Measurements from ENCODE around the gene HTT.

HTT gene

DNA sequence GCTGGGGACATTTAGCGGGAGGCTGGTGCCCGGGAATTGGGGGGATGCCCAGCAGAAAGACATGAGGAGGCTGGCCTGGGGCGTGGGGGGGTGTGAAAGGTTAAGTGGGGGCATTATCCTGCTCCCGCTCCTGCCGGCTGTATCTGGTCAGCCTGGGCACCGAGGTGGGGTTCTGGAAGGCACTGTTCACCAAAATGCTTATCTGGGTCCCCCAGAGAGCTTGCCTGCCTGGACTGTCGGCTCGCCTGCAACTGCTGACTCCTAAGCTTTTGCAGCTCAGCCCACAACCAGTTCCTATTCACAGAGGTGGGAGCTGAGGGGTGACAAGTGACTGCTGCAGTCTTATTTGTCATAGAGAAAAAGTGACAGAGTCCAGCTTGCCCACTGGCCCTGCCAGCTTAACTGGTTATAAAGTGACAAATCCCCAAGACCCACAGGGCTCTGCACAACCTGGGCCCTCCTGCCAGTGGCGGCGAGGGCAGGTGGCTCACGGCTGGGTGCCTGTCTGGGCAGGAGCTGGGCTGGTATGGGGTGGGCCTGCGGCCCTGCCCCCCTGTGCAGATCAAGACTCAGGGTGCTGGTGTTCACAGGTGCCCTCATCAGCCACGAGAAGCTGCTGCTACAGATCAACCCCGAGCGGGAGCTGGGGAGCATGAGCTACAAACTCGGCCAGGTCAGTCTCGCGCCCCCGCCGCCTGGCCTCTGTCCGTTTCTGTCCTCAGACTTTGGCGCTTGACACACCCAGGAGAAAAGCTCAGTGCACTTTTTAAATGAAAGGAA, 150.8 kb downstream of the HTT start:
- no peak for DNase-seq

DNA sequence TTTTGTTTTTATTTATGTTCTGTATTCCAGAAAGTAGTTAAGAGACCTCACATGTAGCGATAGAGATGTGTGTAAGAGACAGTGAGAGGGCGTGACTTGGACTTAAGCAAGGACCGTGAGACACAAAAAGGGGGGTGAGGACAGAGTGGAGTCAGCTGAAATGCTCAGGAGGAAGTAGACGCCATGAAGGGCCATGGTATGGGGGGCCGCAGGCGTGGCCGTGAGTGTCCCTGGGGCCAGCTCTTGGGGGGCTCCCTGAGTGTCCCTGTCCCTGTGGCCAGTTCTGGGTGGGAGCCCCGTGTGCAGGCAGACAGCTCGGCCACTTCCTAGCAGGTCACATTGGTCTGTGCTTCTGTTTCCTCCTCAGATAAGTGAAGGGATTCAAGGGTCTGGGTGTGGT, 151.5 kb downstream of the HTT start:
- DNase-seq = no peak

DNA sequence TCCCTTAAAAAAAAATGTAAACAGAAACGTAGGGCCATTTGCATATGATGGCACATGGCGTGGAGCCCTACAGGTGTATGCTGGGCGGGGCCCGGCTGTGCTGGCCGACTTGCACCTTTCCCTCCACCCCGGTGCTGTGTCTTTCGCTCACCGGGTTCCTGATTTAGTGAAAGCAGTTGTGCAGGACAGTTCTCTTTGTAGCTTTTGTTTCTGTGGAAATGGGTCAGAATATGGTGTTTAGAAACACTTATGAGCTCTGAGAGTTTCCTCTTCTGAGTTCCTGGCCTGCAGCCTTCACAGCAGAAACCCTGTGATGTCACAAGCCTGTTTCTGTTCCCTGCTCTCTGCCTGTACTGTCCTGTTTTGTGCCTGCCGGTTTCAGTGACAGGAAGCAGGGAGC, 152.0 kb downstream of the HTT start:
- DNase-seq = no peak

DNA sequence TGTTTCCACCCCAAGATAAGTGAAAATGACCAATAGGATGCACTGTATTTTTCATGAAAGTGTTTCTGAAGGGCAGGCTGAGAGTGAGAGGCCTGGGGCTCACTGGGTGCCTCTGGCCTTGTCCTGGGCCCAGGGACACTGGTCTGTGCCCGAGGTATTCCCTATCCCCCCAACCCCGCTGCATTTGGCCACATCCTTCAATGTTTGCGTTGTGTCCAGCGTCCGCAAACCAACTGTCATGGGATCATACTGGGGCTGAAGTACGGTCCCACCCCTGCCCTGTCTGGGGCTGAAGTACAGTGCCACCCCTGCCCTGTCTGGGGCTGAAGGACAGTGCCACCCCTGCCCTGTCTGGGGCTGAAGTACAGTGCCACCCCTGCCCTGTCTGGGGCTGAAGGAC, 152.5 kb downstream of the HTT start:
- no peak for DNase-seq

DNA sequence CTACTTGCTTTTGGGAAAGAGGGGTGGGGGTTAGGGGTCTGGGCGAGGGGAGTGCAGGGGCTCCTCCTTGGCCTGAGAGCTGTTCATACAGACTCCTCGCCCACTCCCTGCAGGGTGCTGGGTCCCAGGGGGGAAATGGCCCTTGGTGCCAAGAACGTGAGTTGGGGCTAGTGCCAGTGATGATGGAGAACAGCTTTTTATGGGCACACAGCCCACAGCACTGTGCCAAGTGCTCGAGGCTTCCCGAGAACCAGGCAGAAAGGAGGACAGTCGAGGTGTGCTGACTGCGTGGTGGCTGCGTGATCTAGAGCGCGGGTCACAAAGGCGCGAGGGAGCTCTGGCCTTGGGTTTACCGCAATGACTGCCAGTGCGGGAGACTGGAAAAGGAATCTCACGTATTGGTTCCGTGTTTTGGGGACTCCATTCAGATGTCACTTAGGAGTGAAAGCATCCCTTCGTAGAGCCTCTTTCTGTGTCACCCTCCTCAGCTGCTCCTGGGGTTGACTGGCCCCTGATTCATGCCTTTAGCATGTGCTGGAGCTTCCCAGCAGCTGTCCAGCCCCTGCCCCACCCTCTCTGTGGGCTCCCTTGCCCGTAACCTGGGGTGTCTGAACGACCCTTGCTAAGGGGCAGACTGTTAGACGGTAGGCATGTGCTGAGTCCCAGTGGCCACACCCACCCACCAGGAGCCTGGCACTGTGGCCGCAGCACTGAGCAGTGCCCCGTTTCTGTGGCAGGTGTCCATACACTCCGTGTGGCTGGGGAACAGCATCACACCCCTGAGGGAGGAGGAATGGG, 153.6 kb downstream of the HTT start:
- DNase-seq = no peak

DNA sequence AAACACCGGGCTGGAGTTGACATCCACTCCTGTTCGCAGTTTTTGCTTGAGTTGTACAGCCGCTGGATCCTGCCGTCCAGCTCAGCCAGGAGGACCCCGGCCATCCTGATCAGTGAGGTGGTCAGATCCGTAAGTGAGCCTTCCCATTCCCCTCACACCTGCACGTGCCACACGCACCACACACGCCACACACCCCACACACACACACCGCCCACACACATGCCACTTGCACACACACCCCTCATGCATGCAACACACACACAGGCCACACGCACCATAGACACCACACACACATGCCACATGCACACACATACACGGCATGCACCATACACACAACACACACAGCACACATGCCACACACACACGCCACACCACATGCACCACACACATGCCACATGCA, 154.4 kb downstream of the HTT start:
- DNase-seq = no peak

DNA sequence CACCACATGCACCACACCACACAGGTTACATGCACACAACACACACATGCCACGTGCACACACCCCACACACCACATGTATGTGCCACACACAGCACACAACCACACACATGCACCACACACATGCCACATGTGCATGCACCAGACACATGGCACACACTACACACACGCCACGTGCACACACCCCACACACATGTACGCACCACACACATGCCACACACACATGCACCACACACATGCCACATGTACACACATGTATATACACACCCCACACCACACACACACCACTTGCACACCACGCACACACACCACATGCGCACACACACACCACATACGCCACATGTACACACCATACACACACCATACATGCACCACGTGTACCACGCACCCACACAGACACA, 154.8 kb downstream of the HTT start:
- no peak for DNase-seq

DNA sequence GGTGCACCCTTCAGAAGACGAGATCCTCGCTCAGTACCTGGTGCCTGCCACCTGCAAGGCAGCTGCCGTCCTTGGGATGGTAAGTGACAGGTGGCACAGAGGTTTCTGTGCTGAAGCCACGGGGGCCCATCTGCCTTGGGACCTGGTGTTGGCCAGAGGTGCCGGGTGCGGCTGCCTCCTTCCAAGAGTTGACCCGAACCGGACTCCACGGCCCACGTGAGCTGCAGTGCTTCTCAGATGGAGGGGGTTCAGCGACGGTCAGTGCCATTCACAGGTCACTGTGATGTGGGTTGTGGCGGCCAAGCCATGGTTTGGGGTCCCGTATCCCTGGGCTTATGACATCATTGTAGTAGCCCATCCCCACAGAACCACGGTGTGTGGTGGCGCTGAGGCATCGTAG, 155.5 kb downstream of the HTT start:
- no peak for DNase-seq

DNA sequence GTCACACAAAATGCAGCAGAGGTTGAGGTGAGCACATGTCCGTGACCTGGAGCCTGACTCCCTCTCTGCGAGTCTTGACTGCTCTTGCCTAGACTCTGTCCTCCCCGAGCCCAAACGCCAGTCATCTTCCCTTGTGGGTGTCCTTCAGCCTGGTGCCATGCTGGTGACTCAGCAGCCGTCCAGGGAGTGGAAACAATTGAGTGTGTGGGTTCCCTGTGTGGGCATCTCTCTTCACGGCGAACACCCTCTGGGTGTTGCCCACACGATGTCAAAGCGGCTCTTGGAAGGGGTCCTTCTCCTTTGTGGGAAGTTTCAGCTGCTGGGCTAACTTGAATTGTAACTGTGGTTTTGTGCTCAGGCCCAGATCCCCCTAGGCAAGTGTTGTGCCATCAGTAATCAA, 157.0 kb downstream of the HTT start:
- DNase-seq = no peak

DNA sequence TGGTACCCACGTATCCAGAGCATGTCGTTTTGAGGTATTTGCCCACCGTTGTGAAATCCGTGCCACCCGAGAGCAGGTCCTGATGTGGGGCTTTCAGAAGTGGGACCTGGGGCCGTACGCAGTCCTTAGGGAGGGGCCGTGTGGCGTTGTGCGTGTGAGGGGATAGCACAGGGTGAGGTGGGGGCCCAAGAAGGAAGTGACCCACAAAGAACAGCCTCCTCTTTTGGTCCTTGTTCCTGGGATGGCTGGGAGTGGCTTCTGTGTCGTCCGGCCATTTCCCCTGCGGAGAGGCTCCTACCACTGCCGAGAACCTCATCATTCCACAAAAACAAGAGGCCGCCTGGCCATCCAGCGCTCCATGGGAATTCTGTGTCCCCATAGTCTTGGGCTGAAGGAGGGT, 157.5 kb downstream of the HTT start:
- no peak for DNase-seq

DNA sequence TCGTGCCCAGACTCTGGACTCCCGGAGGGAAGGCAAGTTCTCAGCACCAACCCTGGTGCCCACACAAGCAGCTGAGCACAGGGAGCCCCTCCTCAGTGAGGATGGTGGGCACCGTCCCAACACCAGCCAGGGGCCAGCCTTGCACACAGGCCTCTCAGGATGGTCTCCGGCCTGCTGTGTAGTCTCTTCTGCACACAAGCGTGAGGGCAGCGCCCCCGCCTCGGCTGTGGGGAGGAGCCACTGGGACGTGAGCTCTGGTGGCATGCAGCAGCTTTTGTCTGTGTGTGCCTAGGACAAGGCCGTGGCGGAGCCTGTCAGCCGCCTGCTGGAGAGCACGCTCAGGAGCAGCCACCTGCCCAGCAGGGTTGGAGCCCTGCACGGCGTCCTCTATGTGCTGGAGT, 158.4 kb downstream of the HTT start:
- no peak for DNase-seq

DNA sequence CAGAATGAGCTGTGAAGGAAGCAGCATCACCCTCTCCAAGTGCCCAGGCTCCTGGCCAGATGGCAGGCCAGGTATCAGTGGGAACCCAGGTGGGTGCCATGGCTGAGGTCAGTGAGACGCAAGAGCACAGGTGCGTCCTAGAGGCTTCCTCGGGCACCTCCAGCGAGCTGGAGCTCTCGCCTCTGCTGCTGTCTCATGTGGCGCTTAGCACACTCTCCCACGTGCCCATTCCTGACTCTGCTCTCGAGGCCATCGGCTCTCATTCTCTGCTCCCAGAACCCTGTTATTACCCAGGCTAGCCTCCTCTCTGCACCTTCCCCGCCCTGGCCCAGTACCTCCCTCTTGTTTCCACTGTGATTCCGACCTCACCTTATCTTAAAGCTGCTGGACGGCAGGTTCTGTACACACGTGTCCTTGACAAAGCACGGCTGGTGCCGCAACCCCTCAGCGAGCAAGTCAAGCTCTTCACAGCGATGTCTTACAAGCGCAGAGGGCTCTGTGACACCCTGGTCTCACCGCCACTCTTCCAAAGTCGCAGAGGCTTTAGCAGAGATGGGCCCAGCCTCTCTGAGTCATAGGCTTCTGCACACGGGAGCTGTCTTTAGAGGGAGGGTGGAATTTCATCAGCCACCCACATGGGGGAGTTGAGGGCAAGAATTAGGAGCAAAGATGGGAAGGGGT, 159.1 kb downstream of the HTT start:
- no peak for DNase-seq

DNA sequence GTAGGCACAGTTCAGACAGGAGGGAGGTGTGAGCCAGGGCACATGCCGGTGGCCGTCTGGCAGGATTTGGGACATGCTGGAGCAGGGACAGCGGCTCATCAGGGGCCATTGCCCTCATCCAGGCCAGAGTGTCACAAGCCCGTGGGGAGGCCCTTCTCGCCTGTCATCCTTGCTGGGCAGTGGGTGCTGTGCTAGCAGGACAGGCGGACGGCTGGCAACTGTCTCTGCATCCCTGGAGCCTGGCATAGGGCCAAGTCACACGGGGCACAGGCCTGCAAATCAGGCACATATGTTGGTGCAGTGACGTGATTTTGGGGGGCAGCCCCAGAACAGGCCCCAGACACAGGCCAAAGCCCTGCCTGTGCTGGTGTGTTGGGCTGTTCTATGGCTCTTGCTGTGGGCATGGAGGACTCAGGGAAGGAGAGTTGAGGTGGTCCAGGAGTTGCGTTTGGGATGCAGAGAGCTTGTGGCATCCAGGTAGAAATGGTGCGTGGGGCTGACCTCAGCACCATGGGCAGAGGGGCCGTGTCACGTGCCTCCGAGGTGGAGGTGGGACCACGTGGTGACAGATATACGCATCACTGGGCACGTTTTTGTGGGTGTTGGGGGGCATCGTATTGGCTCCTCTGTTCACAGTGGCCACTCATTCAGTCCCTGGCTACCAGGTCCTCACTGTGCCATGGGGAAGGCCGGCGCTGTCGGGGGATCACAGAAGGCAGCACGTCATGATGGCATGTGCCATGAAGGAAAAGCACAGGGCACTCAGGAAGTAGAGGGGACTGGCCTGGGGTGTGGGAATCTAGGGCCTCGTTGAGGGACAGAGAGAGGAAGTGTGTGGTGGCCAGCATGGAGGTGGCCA, 159.9 kb downstream of the HTT start:
- no peak for DNase-seq

DNA sequence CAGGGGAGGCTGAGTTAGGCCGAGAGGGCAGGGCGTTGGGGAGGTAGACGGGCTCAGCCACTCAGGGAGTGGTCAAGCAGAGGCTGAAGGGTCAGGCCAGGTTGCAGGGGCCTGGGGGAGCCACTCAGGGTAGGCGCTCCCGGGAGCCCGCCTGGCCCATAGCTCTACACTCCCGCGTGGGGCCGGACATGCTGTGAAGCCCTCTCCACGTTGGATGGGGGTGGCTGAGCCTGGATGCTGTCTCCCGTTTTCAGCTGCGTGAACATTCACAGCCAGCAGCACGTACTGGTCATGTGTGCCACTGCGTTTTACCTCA, 160.5 kb downstream of the HTT start:
- no peak for DNase-seq

DNA sequence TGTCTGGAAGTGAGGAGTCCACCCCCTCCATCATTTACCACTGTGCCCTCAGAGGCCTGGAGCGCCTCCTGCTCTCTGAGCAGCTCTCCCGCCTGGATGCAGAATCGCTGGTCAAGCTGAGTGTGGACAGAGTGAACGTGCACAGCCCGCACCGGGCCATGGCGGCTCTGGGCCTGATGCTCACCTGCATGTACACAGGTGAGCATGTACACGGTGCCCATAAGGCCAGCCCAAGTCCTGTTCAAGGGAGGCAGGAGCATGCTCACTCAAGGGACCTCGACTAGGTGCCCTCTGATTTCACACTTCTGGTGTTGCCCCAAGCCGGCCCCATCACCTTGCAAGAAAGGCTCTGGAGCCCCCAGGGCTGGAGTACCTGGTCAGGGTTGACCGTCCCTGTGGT, 161.1 kb downstream of the HTT start:
- DNase-seq = no peak

DNA sequence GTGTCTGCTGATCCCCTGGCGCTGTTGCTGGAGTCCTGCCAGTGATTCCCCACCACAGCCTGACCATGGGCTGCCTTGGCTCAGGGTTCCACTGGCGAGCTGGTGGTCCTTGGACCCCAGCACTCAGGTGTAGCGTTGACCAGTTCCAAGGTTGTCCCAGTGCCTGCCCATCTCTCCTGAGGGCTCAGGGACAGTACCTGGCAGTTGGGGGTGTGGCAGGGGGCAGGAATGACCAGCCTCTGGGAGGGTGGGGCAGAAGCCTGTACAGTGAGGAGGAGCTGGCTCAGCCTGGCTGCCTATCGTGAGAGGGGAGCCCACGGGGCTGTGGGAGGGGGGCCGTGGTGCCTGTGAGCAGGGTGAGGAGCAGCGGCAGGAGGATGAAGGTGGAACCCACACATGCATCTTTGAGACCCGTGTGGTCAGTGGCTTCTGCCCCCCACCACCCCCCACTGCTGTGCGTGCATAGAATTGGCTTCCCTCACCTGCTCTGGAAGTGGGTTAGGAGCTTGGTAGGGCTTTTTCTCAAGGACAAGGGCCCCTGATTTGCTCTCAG, 161.9 kb downstream of the HTT start:
- no peak for DNase-seq

DNA sequence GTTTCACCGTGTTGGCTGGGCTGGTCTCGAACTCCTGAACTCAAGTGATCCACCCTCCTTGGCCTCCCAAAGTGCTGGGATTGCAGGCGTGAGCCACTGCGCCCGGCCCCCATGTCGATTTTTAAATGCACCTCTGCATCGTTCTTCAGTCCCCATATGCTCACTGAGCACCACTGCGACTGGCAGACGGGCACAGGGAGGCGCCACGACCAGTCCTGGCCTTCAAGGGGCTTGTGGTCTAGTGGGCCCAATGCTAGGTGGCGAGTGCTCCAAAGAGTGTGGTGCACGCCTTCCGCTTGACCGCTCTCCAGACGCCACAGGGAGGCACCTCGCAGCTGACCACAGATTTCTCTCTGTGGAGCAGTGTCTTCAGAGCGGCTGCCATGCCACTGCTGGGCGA, 162.8 kb downstream of the HTT start:
- no peak for DNase-seq

DNA sequence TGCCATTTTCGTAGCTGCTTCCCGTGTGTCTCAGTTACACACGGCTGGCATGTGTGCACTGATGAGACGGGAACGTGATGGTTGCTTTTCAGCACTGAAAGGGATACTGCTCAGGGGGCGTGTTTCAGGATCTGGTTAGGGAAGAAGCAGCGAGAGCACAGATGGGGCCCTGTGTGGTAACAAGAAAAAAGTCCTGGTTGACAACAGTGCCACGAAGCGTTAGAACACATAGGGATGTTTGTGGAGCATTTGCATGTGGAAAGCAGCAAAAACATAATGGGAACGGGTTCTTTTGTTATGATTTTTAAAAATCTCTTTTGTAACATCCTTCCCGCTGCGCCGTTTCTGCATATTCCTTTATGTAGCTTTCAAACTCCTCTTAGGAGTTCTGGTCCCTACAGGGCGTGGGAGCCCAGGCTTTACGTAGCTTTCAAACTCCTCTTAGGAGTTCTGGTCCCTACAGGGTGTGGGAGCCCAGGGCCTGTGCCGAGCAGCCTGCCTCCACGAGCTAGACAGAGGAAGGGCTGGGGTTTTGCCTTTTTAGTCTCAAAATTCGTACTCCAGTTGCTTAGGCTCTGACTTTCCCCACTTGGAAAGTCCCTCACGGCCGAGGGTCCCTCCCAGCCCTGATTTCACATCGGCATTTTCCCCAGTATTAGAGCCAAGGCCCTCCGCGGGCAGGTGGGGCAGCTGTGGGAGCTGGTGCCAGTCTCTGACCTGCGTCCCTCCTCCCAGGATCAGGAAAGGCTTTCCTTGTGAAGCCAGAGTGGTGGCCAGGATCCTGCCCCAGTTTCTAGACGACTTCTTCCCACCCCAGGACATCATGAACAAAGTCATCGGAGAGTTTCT, 163.5 kb downstream of the HTT start:
- no peak for DNase-seq

DNA sequence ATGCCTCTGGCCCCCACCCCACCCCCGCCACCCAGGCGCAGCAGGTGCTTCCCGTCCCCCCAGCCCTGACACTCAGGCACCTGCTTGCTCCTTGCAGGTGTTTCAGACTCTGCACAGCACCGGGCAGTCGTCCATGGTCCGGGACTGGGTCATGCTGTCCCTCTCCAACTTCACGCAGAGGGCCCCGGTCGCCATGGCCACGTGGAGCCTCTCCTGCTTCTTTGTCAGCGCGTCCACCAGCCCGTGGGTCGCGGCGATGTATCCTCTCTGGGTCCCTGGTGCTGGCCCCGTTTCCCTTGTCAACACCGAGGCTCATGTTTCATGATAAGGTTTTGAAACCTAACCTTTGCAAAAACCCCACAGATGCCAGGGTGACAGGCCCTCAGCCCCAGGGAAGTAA, 164.2 kb downstream of the HTT start:
- DNase-seq = no peak

DNA sequence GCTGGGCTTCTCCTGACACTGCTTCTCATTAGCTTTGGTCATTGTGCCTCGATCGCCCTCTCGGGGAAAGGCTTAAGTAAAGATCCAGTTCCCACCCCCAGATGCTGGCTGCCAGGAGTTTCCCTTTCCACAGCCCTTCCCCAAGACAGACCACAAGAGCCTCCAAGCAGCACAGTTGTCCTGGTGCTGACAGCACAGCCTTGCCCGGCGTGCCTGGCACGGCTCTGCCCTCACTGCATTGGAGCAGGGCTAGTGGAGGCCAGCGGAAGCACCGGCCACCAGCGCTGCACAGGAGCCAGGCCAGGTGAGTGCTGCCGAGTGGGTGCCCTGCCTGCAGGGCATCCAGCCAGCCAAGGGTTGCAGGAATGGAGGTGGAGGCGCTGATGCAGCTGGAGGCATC, 164.8 kb downstream of the HTT start:
- no peak for DNase-seq

DNA sequence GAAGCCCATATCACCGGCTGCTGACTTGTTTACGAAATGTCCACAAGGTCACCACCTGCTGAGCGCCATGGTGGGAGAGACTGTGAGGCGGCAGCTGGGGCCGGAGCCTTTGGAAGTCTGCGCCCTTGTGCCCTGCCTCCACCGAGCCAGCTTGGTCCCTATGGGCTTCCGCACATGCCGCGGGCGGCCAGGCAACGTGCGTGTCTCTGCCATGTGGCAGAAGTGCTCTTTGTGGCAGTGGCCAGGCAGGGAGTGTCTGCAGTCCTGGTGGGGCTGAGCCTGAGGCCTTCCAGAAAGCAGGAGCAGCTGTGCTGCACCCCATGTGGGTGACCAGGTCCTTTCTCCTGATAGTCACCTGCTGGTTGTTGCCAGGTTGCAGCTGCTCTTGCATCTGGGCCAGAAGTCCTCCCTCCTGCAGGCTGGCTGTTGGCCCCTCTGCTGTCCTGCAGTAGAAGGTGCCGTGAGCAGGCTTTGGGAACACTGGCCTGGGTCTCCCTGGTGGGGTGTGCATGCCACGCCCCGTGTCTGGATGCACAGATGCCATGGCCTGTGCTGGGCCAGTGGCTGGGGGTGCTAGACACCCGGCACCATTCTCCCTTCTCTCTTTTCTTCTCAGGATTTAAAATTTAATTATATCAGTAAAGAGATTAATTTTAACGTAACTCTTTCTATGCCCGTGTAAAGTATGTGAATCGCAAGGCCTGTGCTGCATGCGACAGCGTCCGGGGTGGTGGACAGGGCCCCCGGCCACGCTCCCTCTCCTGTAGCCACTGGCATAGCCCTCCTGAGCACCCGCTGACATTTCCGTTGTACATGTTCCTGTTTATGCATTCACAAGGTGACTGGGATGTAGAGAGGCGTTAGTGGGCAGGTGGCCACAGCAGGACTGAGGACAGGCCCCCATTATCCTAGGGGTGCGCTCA, 165.8 kb downstream of the HTT start:
- DNase-seq = no peak
